Keratinocyte (primary cell): ENCODE results near the gene TMED3. TPM values are rescaled to one million over a fixed set of nuclear protein-coding genes. Genes with fewer than 3 reads are reported as not detected.

ENCODE experiments used
- DNase-seq: peaks from one replicate; pipeline ENCODE4 v3.0.0-alpha.2; 2011; ENCODE audit warnings: low read depth, missing footprints, low spot score
- FAIRE-seq: peaks from 2 replicates; lab custom pipeline; 2011; peaks lifted over from hg19 to GRCh38; lab: Jason Lieb, UNC
- H2AFZ ChIP-seq: 2 replicates; pipeline ENCODE4 v1.6.0; 2012; ENCODE audit warnings: low read length, control low read depth, inconsistent platforms; ENCODE audit not compliant: control insufficient read depth
- H3K27ac ChIP-seq: 2 replicates; pipeline ENCODE4 v1.5.1; 2011; ENCODE audit warnings: low read length; ENCODE audit not compliant: control insufficient read depth, insufficient read depth
- H3K27me3 ChIP-seq: 3 replicates; pipeline ENCODE4 v1.6.0; 2011; ENCODE audit warnings: low read length; ENCODE audit not compliant: control insufficient read depth, insufficient read depth; ENCODE audit errors: extremely low read depth
- H3K36me3 ChIP-seq, 2 experiments: 2 replicates in 1 of 2; 3 replicates in 1 of 2; pipeline ENCODE4 v1.5.1; 2011; ENCODE audit warnings: low read length in 2 of 2, mild to moderate bottlenecking in 1 of 2; ENCODE audit not compliant: control insufficient read depth in 2 of 2, insufficient read depth in 2 of 2; ENCODE audit errors: extremely low read depth in 1 of 2
- H3K4me1 ChIP-seq: 3 replicates; pipeline ENCODE4 v1.5.1; 2011; ENCODE audit warnings: low read length; ENCODE audit not compliant: control insufficient read depth, insufficient read depth; ENCODE audit errors: extremely low read depth
- H3K4me2 ChIP-seq: 3 replicates; pipeline ENCODE4 v1.6.0; 2011; ENCODE audit warnings: low read depth, low read length; ENCODE audit not compliant: control insufficient read depth, insufficient read depth; ENCODE audit errors: extremely low read depth
- H3K4me3 ChIP-seq, 3 experiments: fragments of 200-600 bp in 1 of 3; sonication (generic) in 1 of 3; 2 replicates in 2 of 3; 3 replicates in 1 of 3; pipeline ENCODE4 v1.5.1; 2011 to 2016; ENCODE audit warnings: low read length in 3 of 3, mild to moderate bottlenecking in 3 of 3, control low read depth in 2 of 3, inconsistent platforms in 1 of 3, low read depth in 1 of 3, mixed read lengths in 1 of 3, mixed run types in 1 of 3, moderate library complexity in 1 of 3; ENCODE audit not compliant: control insufficient read depth in 2 of 3, insufficient read depth in 2 of 3; ENCODE audit errors: extremely low read depth in 1 of 3
- H3K79me2 ChIP-seq: 2 replicates; pipeline ENCODE4 v1.6.0; 2012; ENCODE audit warnings: low read length; ENCODE audit not compliant: control insufficient read depth, insufficient read depth
- H3K9ac ChIP-seq: 3 replicates; pipeline ENCODE4 v1.6.0; 2011; ENCODE audit warnings: low read length; ENCODE audit not compliant: control insufficient read depth, insufficient read depth; ENCODE audit errors: extremely low read depth
- H3K9me1 ChIP-seq: 3 replicates; pipeline ENCODE4 v1.6.0; 2011; ENCODE audit warnings: low read length; ENCODE audit not compliant: control insufficient read depth, insufficient read depth; ENCODE audit errors: extremely low read depth
- H3K9me3 ChIP-seq: 2 replicates; pipeline ENCODE4 v1.5.1; 2012; ENCODE audit warnings: low read depth, low read length; ENCODE audit not compliant: control insufficient read depth
- H4K20me1 ChIP-seq: 3 replicates; pipeline ENCODE4 v1.6.0; 2011; ENCODE audit warnings: low read length; ENCODE audit not compliant: control insufficient read depth, insufficient read depth; ENCODE audit errors: extremely low read depth
- EZH2 ChIP-seq: IDR thresholded peaks from one replicate; pipeline ENCODE4 v1.6.1; 2012; ENCODE audit warnings: inconsistent platforms, mild to moderate bottlenecking, low read length, moderate library complexity
- dilution Hi-C: fragments of 300-500 bp; cut with MboI; formaldehyde crosslinking; loops from one replicate; pipeline ENCODE4 v1.7.0; 2020; ENCODE audit warnings: low sequenced_read_pairs; ENCODE audit not compliant: extremely low pct_ligation_motif_present
- polyA plus RNA-seq, 5 experiments: library from polyadenylated mRNA; depleted of rRNA in 3 of 5; stranded (reverse) in 3 of 5; stranded (forward) in 1 of 5; unstranded in 1 of 5; fragments of >200 nt; gene quantifications; 1 replicate in 1 of 5; 2 replicates in 3 of 5; 3 replicates in 1 of 5; pipeline versions ENCODE4 v1.2.1 to v1.2.3, GENCODE V29; 2011 to 2012; ENCODE audit warnings: missing spikeins in 2 of 5, low read depth in 1 of 5, low replicate concordance in 1 of 5
- TF ChIP-seq, protein P1 (sequence below), 3 experiments: IDR thresholded peaks in 1 of 3; conservative IDR thresholded peaks in 1 of 3; optimal IDR thresholded peaks in 1 of 3; 2 replicates in 2 of 3; 3 replicates in 1 of 3; pipeline versions ENCODE3 to v1.5.1; 2011; ENCODE audit warnings: low read length in 3 of 3, mild to moderate bottlenecking in 3 of 3, moderate library complexity in 2 of 3, control low read depth in 1 of 3, inconsistent platforms in 1 of 3; ENCODE audit not compliant: insufficient read depth in 2 of 3; ENCODE audit errors: extremely low read depth in 1 of 3

TMED3 gene
- polyA plus RNA-seq, 1 donor (not counting 4 experiments of a cell fraction or from before 2014, with no cell fraction given), result 137 TPM

DNA sequence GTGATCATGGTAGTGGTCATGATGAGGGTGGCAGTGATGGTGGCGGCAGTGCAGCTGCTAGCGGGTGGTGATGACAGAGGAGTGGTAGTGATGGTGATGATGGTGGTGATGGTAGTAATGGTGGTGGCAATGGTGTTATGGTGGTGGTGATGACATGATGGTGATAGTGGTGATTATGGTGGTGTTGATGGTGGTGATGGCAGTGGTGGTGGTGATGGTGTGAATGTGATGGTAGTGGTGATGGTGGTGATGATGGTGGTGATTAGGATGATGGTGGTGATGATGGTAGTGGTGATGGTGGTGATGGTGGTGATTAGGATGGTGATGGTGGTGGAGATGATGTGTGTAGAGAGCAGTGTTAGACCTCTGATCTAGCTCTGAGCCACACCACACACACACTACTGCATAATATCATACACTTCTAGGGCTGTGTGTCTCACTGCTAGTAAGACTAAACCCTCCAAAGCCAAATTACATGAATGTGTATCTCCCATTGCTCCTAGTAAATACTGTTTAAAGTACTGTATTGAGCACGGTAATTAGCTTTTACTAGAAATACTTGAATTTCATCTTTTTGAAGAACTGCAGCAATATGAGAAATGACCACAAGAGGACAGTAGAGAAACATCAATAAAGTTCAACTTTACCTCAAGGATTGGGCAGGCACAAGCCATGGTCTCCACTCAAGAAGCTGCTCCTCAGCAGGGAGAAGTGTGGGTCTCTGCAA is 28.8 kb downstream of the TMED3 start:
- DNase-seq (peak; percentile 2), FAIRE-seq (no peak)
- H3K4me3 ChIP-seq, result no peak overlapping the region

DNA sequence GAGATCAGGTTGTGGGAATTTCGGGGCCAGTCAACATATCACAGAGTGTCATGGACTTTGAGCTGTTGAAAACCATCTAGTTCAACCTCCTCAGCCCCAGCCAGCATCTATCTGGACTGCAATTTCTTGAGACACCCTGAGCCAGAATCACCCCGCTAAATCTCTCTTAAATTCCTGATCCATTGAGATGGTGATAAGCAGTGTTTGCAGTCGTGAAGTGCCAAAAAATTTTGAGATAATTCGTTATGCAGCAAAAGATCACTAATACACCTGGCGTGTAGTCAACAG is 29.3 kb downstream of the TMED3 start:
- DNase-seq (no peak), FAIRE-seq (no peak)
- Histone ChIP-seq H3K27ac (no peak overlapping the region), H3K9ac (no peak overlapping the region), H3K9me3 (no peaks in the 10 kb centered on the region), H3K4me3 (no peak overlapping the region), H3K4me1 (no peaks in the 10 kb centered on the region), H3K36me3 (no peaks in the 10 kb centered on the region), H4K20me1 (no peaks in the 10 kb centered on the region), H3K4me2 (no peak overlapping the region), H2AFZ (no peak overlapping the region), H3K79me2 (no peaks in the 10 kb centered on the region), H3K27me3 (no peaks in the 10 kb centered on the region), H3K9me1 (no peaks in the 10 kb centered on the region)
- TF ChIP-seq, protein P1, sequence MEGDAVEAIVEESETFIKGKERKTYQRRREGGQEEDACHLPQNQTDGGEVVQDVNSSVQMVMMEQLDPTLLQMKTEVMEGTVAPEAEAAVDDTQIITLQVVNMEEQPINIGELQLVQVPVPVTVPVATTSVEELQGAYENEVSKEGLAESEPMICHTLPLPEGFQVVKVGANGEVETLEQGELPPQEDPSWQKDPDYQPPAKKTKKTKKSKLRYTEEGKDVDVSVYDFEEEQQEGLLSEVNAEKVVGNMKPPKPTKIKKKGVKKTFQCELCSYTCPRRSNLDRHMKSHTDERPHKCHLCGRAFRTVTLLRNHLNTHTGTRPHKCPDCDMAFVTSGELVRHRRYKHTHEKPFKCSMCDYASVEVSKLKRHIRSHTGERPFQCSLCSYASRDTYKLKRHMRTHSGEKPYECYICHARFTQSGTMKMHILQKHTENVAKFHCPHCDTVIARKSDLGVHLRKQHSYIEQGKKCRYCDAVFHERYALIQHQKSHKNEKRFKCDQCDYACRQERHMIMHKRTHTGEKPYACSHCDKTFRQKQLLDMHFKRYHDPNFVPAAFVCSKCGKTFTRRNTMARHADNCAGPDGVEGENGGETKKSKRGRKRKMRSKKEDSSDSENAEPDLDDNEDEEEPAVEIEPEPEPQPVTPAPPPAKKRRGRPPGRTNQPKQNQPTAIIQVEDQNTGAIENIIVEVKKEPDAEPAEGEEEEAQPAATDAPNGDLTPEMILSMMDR (optimal IDR thresholded peaks at IDR 0.05 in 1 of 3, IDR thresholded peaks at IDR 0.05 in 1 of 3, conservative IDR thresholded peaks at IDR 0.05 in 1 of 3; ENCODE audit: extremely low read depth in 1 of 3, insufficient read depth in 2 of 3, low read length in 3 of 3), result no peak
- TF ChIP-seq EZH2, result no peak
- dilution Hi-C loops, result no loop called here

More for the DNA sequence above, 28.8 kb downstream of the TMED3 start:
- TF ChIP-seq, protein P1 (optimal IDR thresholded peaks at IDR 0.05 in 1 of 3, IDR thresholded peaks at IDR 0.05 in 1 of 3, conservative IDR thresholded peaks at IDR 0.05 in 1 of 3; ENCODE audit: extremely low read depth in 1 of 3, insufficient read depth in 2 of 3, low read length in 3 of 3), result peak; percentile 47 to 87 (median 79)
- TF ChIP-seq EZH2, result no peak
- no peaks in the 10 kb centered on the region for H3K9me3 ChIP-seq
- no peak overlapping the region for H3K4me2 ChIP-seq
- H3K4me1 ChIP-seq, result no peaks in the 10 kb centered on the region
- no peak overlapping the region for H3K27ac ChIP-seq
- no peaks in the 10 kb centered on the region for H3K9me1 ChIP-seq
- H3K27me3 ChIP-seq, result no peaks in the 10 kb centered on the region
- dilution Hi-C loops, result no loop called here
- H3K36me3 ChIP-seq, result no peaks in the 10 kb centered on the region
- H3K9ac ChIP-seq, result no peak overlapping the region
- H4K20me1 ChIP-seq, result no peaks in the 10 kb centered on the region
- H3K79me2 ChIP-seq, result no peaks in the 10 kb centered on the region
- no peak overlapping the region for H2AFZ ChIP-seq
